Measurements from ENCODE around the gene ADAMTSL1.

The ADAMTSL1 gene

GRCh38 chr9:18490641-18491370 is 16.9 kb downstream of the ADAMTSL1 start:
- H3K4me3 ChIP-seq (ENCODE audit: low read length) = no peak overlapping the region
- H3K9ac ChIP-seq (ENCODE audit: low read length) = no peak overlapping the region
- no peaks in the 10 kb centered on the region for H3K36me3 ChIP-seq (ENCODE audit: control insufficient read depth, insufficient read depth, low read length)
- no peaks in the 10 kb centered on the region for H3K4me1 ChIP-seq (ENCODE audit: control insufficient read depth, insufficient read depth, low read length)
- no peaks in the 10 kb centered on the region for H3K9me3 ChIP-seq (ENCODE audit: control insufficient read depth, low read length)
- H3K27me3 ChIP-seq (ENCODE audit: control insufficient read depth, insufficient read depth, low read length) = no peaks in the 10 kb centered on the region

- no peak overlapping the region for H3K9ac ChIP-seq (ENCODE audit: low read length)
- no peaks in the 10 kb centered on the region for H3K27me3 ChIP-seq (ENCODE audit: control insufficient read depth, insufficient read depth, low read length)
- no peak overlapping the region for H3K4me3 ChIP-seq (ENCODE audit: low read length)
- H3K4me1 ChIP-seq (ENCODE audit: control insufficient read depth, insufficient read depth, low read length) = no peaks in the 10 kb centered on the region
- H3K9me3 ChIP-seq (ENCODE audit: control insufficient read depth, low read length) = no peaks in the 10 kb centered on the region
- H3K36me3 ChIP-seq (ENCODE audit: control insufficient read depth, insufficient read depth, low read length) = no peaks in the 10 kb centered on the region
These were observed 18.7 kb downstream of the ADAMTSL1 start for GRCh38 chr9:18492612-18493011.

- no peaks in the 10 kb centered on the region for H3K4me1 ChIP-seq (ENCODE audit: control insufficient read depth, insufficient read depth, low read length)
- no peak overlapping the region for H3K4me3 ChIP-seq (ENCODE audit: low read length)
- H3K36me3 ChIP-seq (ENCODE audit: control insufficient read depth, insufficient read depth, low read length) = no peaks in the 10 kb centered on the region
These were observed 19.6 kb downstream of the ADAMTSL1 start for GRCh38 chr9:18493451-18493993.

GRCh38 chr9:18495065-18495464 is 21.1 kb downstream of the ADAMTSL1 start:
- no peaks in the 10 kb centered on the region for H3K4me1 ChIP-seq (ENCODE audit: control insufficient read depth, insufficient read depth, low read length)
- no peak overlapping the region for H3K9ac ChIP-seq (ENCODE audit: low read length)
- H3K36me3 ChIP-seq (ENCODE audit: control insufficient read depth, insufficient read depth, low read length) = no peaks in the 10 kb centered on the region
- H3K27me3 ChIP-seq (ENCODE audit: control insufficient read depth, insufficient read depth, low read length) = no peaks in the 10 kb centered on the region
- no peak overlapping the region for H3K4me3 ChIP-seq (ENCODE audit: low read length)
- no peaks in the 10 kb centered on the region for H3K9me3 ChIP-seq (ENCODE audit: control insufficient read depth, low read length)

More at GRCh38 chr9:18493451-18493993, 19.6 kb downstream of the ADAMTSL1 start:
- Histone ChIP-seq H3K9ac (ENCODE audit: low read length) (no peak overlapping the region), H3K27me3 (ENCODE audit: control insufficient read depth, insufficient read depth, low read length) (no peaks in the 10 kb centered on the region), H3K9me3 (ENCODE audit: control insufficient read depth, low read length) (no peaks in the 10 kb centered on the region)

- no peaks in the 10 kb centered on the region for H3K9me3 ChIP-seq (ENCODE audit: control insufficient read depth, low read length)
- no peak overlapping the region for H3K4me3 ChIP-seq (ENCODE audit: low read length)
- no peak overlapping the region for H3K9ac ChIP-seq (ENCODE audit: low read length)
- H3K4me1 ChIP-seq (ENCODE audit: control insufficient read depth, insufficient read depth, low read length) = no peaks in the 10 kb centered on the region
- H3K27me3 ChIP-seq (ENCODE audit: control insufficient read depth, insufficient read depth, low read length) = no peaks in the 10 kb centered on the region
- H3K36me3 ChIP-seq (ENCODE audit: control insufficient read depth, insufficient read depth, low read length) = no peaks in the 10 kb centered on the region
These were observed 22.5 kb downstream of the ADAMTSL1 start for GRCh38 chr9:18496256-18497000.

DNA sequence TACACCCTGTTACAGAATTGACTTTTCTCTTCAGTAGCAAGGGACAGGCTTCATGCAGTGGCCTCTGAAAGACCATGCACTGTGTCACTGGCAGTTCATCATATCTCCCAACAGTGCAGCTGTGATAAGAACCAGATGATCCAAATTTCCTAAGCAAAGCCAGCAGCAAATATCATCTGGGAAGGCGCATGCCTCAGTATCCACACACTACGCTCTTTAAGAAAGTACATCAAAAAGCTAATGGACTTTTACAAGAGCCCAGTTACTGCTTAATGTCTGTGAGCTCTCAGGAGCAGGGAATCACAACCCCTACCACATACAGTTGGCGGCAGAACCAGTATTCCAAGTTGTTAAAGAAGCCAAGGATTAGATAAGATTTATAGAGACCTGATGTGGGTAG is 25.1 kb downstream of the ADAMTSL1 start:
- H3K4me3 ChIP-seq (ENCODE audit: low read length) = no peak overlapping the region
- no peaks in the 10 kb centered on the region for H3K4me1 ChIP-seq (ENCODE audit: control insufficient read depth, insufficient read depth, low read length)
- no peaks in the 10 kb centered on the region for H3K36me3 ChIP-seq (ENCODE audit: control insufficient read depth, insufficient read depth, low read length)
- H3K27me3 ChIP-seq (ENCODE audit: control insufficient read depth, insufficient read depth, low read length) = no peaks in the 10 kb centered on the region
- H3K9ac ChIP-seq (ENCODE audit: low read length) = no peak overlapping the region
- H3K9me3 ChIP-seq (ENCODE audit: control insufficient read depth, low read length) = no peaks in the 10 kb centered on the region

GRCh38 chr9:18499980-18500379 is 26.0 kb downstream of the ADAMTSL1 start:
- H3K9ac ChIP-seq (ENCODE audit: low read length) = no peak overlapping the region
- H3K4me3 ChIP-seq (ENCODE audit: low read length) = no peak overlapping the region
- no peaks in the 10 kb centered on the region for H3K27me3 ChIP-seq (ENCODE audit: control insufficient read depth, insufficient read depth, low read length)
- no peaks in the 10 kb centered on the region for H3K36me3 ChIP-seq (ENCODE audit: control insufficient read depth, insufficient read depth, low read length)
- no peaks in the 10 kb centered on the region for H3K4me1 ChIP-seq (ENCODE audit: control insufficient read depth, insufficient read depth, low read length)
- no peaks in the 10 kb centered on the region for H3K9me3 ChIP-seq (ENCODE audit: control insufficient read depth, low read length)

DNA sequence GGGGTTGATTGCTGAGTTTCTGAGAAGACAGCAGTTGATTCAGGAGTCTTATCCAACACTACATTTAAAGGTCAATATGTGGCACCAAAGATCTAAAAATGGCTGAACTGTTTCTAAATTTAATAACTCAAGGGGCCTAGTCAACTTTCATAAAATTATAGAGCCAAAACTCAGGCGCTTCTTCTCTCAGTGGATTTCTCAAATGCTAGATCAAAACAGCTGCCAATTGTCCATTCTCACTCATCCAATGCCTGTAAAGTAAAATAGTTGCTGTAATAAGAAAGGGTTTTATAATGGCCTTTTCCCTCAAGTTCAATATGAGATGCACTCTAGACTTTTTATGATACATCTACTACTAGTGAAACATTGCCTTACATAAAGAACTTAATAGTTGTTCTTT is 26.5 kb downstream of the ADAMTSL1 start:
- Histone ChIP-seq H3K9ac (ENCODE audit: low read length) (no peak overlapping the region), H3K4me3 (ENCODE audit: low read length) (no peak overlapping the region), H3K9me3 (ENCODE audit: control insufficient read depth, low read length) (no peaks in the 10 kb centered on the region), H3K27me3 (ENCODE audit: control insufficient read depth, insufficient read depth, low read length) (no peaks in the 10 kb centered on the region), H3K4me1 (ENCODE audit: control insufficient read depth, insufficient read depth, low read length) (no peaks in the 10 kb centered on the region), H3K36me3 (ENCODE audit: control insufficient read depth, insufficient read depth, low read length) (no peaks in the 10 kb centered on the region)

DNA sequence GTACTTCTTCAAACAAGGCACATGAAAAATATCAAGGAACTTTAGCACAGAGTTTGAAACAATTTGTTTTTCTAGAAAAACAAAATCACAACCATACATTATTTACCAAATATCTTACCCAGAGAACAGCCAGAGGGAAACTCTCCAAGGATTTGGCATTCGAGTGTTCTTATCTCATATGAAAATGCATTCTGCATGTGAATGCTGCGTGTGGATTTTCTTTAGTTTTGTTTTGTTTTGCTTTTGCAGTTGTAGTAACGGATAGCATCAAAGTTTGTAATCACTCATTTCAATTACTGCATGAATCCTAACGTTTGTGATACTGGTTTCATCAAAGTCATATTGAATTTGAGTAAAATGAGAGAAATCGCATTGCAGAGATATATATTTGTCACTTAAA is 28.0 kb downstream of the ADAMTSL1 start:
- no peaks in the 10 kb centered on the region for H3K4me1 ChIP-seq (ENCODE audit: control insufficient read depth, insufficient read depth, low read length)
- H3K9ac ChIP-seq (ENCODE audit: low read length) = no peak overlapping the region
- no peaks in the 10 kb centered on the region for H3K36me3 ChIP-seq (ENCODE audit: control insufficient read depth, insufficient read depth, low read length)
- no peaks in the 10 kb centered on the region for H3K9me3 ChIP-seq (ENCODE audit: control insufficient read depth, low read length)
- no peaks in the 10 kb centered on the region for H3K27me3 ChIP-seq (ENCODE audit: control insufficient read depth, insufficient read depth, low read length)
- H3K4me3 ChIP-seq (ENCODE audit: low read length) = no peak overlapping the region

DNA sequence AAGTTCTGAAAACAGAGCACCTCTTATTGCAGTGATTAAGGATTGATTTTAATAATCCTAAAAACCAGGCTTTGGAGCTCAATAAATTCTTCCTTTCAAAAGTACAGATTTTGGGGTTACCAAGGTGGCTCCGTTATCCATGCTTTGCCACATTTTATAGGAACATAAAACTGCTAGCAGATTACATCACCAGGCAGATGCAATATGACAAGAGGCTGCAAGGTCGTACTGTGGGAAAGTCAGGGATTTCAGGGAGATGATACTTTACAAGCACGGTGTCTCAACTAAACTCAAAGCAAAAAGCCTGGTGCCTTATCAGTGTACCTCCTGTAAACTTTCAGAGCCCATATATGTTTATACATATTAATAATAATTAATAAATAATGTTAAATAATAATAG is 28.6 kb downstream of the ADAMTSL1 start:
- H3K4me1 ChIP-seq (ENCODE audit: control insufficient read depth, insufficient read depth, low read length) = no peaks in the 10 kb centered on the region
- no peak overlapping the region for H3K9ac ChIP-seq (ENCODE audit: low read length)
- H3K27me3 ChIP-seq (ENCODE audit: control insufficient read depth, insufficient read depth, low read length) = no peaks in the 10 kb centered on the region
- no peaks in the 10 kb centered on the region for H3K36me3 ChIP-seq (ENCODE audit: control insufficient read depth, insufficient read depth, low read length)
- no peak overlapping the region for H3K4me3 ChIP-seq (ENCODE audit: low read length)
- no peaks in the 10 kb centered on the region for H3K9me3 ChIP-seq (ENCODE audit: control insufficient read depth, low read length)

GRCh38 chr9:18504707-18505106 is 30.8 kb downstream of the ADAMTSL1 start:
- Histone ChIP-seq H3K9ac (ENCODE audit: low read length) (no peak overlapping the region), H3K36me3 (ENCODE audit: control insufficient read depth, insufficient read depth, low read length) (no peaks in the 10 kb centered on the region), H3K9me3 (ENCODE audit: control insufficient read depth, low read length) (no peaks in the 10 kb centered on the region), H3K27me3 (ENCODE audit: control insufficient read depth, insufficient read depth, low read length) (no peaks in the 10 kb centered on the region), H3K4me1 (ENCODE audit: control insufficient read depth, insufficient read depth, low read length) (no peaks in the 10 kb centered on the region), H3K4me3 (ENCODE audit: low read length) (no peak overlapping the region)

- H3K4me3 ChIP-seq (ENCODE audit: low read length) = no peak overlapping the region
- no peak overlapping the region for H3K9ac ChIP-seq (ENCODE audit: low read length)
- H3K36me3 ChIP-seq (ENCODE audit: control insufficient read depth, insufficient read depth, low read length) = no peaks in the 10 kb centered on the region
- H3K27me3 ChIP-seq (ENCODE audit: control insufficient read depth, insufficient read depth, low read length) = no peaks in the 10 kb centered on the region
- no peaks in the 10 kb centered on the region for H3K9me3 ChIP-seq (ENCODE audit: control insufficient read depth, low read length)
- H3K4me1 ChIP-seq (ENCODE audit: control insufficient read depth, insufficient read depth, low read length) = no peaks in the 10 kb centered on the region
These were observed 33.2 kb downstream of the ADAMTSL1 start for GRCh38 chr9:18507151-18507550.

Measured in mucosa of stomach (tissue), 1 donor.